ENCODE results near the gene CRYGB.
"Not testable (repeated sequence)": the region's sequence is repeated elsewhere in the genome, so short reads cannot be mapped to it uniquely, and the experiment has no call there.

Gene CRYGB

DNA sequence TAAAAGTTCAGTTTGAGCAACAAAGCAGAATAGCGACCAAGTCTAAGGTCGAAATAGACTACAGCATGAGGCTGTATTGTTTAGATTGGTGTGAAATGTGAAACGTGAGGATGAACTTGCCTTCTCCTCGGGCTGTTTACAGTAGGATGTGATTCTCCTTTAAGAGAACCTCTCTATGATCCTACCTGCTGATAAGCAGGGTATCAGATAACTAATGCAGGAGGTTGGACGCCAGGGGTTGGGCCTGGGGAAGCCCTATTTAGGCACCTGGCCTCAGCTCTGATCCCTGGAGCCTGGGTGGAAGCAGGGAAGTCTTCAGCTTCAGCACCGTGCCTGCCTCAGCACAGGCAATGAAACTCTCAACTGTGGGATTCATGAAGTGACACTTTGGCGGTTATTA lies 33.0 kb downstream of the CRYGB start:
- DNase-seq (ENCODE audit: low spot score): no peak

GRCh38 chr2:208112273-208112745 lies 33.6 kb downstream of the CRYGB start:
- not testable (repeated sequence) for DNase-seq (ENCODE audit: low spot score)

DNA sequence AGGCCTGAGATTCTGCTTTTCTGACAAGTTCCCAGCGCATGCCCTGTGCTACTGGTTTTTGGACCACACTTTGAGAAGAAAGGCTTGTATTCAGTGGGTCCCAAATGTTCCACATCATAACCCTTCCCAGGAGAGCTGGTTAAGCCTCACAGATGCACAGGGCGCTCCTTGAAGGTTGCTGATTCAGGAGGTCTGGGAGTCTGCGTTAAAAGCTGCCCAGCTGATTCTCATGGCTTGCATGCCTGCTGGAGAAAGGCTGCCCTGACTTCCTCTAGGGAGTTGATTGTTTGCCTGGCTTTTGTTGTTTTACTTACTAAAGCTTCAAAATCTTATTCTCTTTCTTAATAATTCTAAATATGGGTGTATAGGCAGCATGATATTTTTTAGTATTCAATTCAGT lies 42.3 kb downstream of the CRYGB start:
- no peak for DNase-seq (ENCODE audit: low spot score)

- DNase-seq (ENCODE audit: low spot score): no peak
Measured at GRCh38 chr2:208101716-208102631, 44.0 kb downstream of the CRYGB start.

DNA sequence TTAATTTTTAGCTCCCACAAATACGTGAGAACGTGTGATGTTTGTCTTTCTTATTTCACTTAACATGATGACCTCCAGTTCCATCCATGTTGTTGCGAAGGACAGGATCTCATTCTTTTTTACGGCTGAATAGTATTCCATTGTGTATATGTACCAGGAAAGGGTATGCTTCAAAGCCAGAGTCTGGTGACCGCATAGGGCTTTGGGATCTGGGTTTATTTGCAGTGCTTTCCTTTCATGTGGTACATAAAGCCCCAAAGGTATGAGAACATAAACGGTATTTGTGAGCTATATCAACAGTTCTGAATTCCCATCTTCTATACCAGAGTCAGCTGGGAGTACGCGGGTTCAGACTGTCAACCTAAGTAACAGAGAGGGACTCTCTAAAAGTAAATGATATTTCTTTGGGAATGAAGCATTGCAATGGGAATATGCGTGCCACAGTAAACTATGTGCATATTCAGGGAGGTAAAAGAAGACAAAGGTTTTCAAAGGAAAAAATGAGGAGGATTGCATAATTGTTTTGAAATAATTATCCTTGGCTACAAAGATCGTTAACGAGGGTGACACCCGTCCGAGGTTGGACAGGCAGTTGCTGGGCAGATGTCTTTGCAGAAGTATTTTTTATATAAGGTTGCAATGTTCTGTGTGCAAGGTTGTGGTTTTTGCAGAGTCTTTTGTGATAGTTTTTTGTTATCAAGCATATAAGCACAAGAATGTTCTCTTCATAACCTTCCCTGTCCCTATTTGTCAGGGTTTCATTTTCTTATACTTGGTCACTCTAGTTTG lies 46.1 kb downstream of the CRYGB start:
- no peak for DNase-seq (ENCODE audit: low spot score)

GRCh38 chr2:208098701-208099100 lies 47.3 kb downstream of the CRYGB start:
- not testable (repeated sequence) for DNase-seq (ENCODE audit: low spot score)

DNA sequence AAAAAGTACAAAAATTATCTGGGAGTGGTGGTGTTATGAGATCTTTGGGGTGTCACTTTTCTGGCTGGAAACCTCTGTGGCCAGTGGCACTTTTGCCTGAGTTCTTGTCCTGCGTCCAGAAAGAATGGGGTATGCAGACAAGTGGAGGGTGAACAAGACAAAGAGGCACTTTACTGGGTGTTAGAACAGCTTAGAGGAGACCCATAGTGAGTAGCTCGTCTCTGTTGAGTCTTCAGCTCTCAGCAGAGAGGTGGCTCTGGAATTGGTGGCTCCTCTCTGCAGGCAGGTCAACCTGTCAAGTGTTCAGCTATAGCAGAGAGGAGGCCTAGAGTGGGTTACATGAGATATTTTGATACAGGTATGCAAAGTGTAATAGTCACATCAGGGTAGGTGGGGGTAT lies 47.7 kb downstream of the CRYGB start:
- no peak for DNase-seq (ENCODE audit: low spot score)

- no peak for DNase-seq (ENCODE audit: low spot score)
Measured at GRCh38 chr2:208097801-208098200, 48.2 kb downstream of the CRYGB start.

- no peak for DNase-seq (ENCODE audit: low spot score)
Measured at GRCh38 chr2:208097313-208097712, 48.6 kb downstream of the CRYGB start.

GRCh38 chr2:208096080-208096479 lies 49.9 kb downstream of the CRYGB start:
- no peak for DNase-seq (ENCODE audit: low spot score)

DNA sequence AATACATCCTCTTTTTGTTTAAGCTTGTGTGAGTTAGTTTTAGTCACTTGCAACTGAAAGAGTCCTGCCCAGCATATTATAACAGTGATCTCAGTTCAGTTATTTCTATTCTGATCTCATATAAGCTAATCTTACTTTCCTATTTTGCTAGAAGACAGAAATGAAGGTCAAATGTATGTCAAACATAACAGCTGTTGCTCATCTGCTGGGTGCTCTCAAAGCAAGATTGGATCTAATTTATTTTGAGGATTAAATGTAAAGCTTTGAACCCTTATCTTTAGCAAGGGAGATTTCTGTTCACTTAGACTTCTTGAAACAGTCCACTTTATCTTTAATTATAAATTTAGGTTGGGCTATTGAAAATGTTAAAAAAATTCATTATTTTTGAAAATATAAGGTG lies 52.8 kb downstream of the CRYGB start:
- DNase-seq (ENCODE audit: low spot score): no peak
